HEK293 (cell line): Measurements from ENCODE around the gene MAP4K2.

Experiments
- CTCF ChIA-PET: fragments of 350-600 bp; formaldehyde crosslinking; extraction: SDS; loops from one replicate; lab custom pipeline; 2021; ENCODE audit warnings: antibody characterized with exemption; lab: Yijun Ruan, JAX
- POLR2A ChIA-PET: fragments of 300-600 bp; formaldehyde crosslinking; extraction: SDS; loops from one replicate; lab custom pipeline; 2020; ENCODE audit warnings: antibody characterized with exemption, inconsistent platforms; lab: Yijun Ruan, JAX
- H3K27ac ChIP-seq: fragments of 200-500 bp; sonication (Bioruptor generic); 2 replicates; pipeline ENCODE4 v1.5.1; 2014; ENCODE audit warnings: low read depth, low read length, control low read depth, inconsistent platforms; ENCODE audit errors: extremely low read depth
- H3K36me3 ChIP-seq, 2 experiments: fragments of 200-500 bp in 1 of 2; sonication (Bioruptor generic) in 1 of 2; 1 replicate in 1 of 2; 2 replicates in 1 of 2; pipeline ENCODE4 v1.5.1; 2014 to 2017; ENCODE audit warnings: inconsistent platforms in 2 of 2, low read length in 2 of 2; ENCODE audit not compliant: control insufficient read depth in 2 of 2, insufficient read depth in 1 of 2
- H3K4me1 ChIP-seq: fragments of 200-500 bp; sonication (Bioruptor generic); 2 replicates; pipeline ENCODE4 v1.5.1; 2014; ENCODE audit warnings: mild to moderate bottlenecking, low read length, inconsistent platforms; ENCODE audit not compliant: control insufficient read depth, insufficient read depth
- H3K4me3 ChIP-seq: 2 replicates; pipeline ENCODE4 v1.5.1; 2011; ENCODE audit warnings: low read depth, mild to moderate bottlenecking, control low read depth, low read length, moderate library complexity
- H3K9me3 ChIP-seq: fragments of 200-500 bp; sonication (Bioruptor generic); 2 replicates; pipeline ENCODE4 v1.5.1; 2014; ENCODE audit warnings: low read depth, low read length, inconsistent platforms; ENCODE audit not compliant: control insufficient read depth, insufficient read depth
- EGR2 ChIP-seq: fragments of 450-650 bp; formaldehyde crosslinking; IDR thresholded peaks from 2 replicates; pipeline ENCODE4 v1.5.1; 2016; ENCODE audit warnings: low read depth, missing biosample characterization, missing genetic modification characterization
- MZF1 ChIP-seq: fragments of 450-650 bp; formaldehyde crosslinking; IDR thresholded peaks from 2 replicates; pipeline ENCODE4 v1.5.1; 2017; ENCODE audit warnings: missing biosample characterization, missing genetic modification characterization, borderline replicate concordance
- REST ChIP-seq: fragments of 450-650 bp; formaldehyde crosslinking; IDR thresholded peaks from 2 replicates; pipeline ENCODE4 v1.5.1; 2016; ENCODE audit warnings: missing biosample characterization, missing genetic modification characterization
- SP2 ChIP-seq: fragments of 450-650 bp; formaldehyde crosslinking; IDR thresholded peaks from 2 replicates; pipeline ENCODE4 v1.5.1; 2016; ENCODE audit warnings: missing biosample characterization, missing genetic modification characterization
- ZBTB10 ChIP-seq: fragments of 450-650 bp; formaldehyde crosslinking; IDR thresholded peaks from 2 replicates; pipeline ENCODE4 v1.5.1; 2016; ENCODE audit warnings: missing biosample characterization, missing genetic modification characterization
- ZBTB20 ChIP-seq: fragments of 450-650 bp; formaldehyde crosslinking; IDR thresholded peaks from 2 replicates; pipeline ENCODE4 v1.5.1; 2016; ENCODE audit warnings: missing biosample characterization, missing genetic modification characterization
- ZBTB21 ChIP-seq: fragments of 450-650 bp; formaldehyde crosslinking; IDR thresholded peaks from 2 replicates; pipeline ENCODE4 v1.5.1; 2017; ENCODE audit warnings: missing biosample characterization, missing genetic modification characterization
- ZBTB26 ChIP-seq: fragments of 450-650 bp; formaldehyde crosslinking; optimal IDR thresholded peaks from 2 replicates; pipeline ENCODE3; 2016; ENCODE audit warnings: missing biosample characterization, mild to moderate bottlenecking, missing genetic modification characterization
- ZBTB8A ChIP-seq: fragments of 450-650 bp; formaldehyde crosslinking; IDR thresholded peaks from 2 replicates; pipeline ENCODE4 v1.5.1; 2016; ENCODE audit warnings: missing biosample characterization, missing genetic modification characterization
- ZFP37 ChIP-seq: fragments of 450-650 bp; formaldehyde crosslinking; IDR thresholded peaks from 2 replicates; pipeline ENCODE4 v1.5.1; 2016; ENCODE audit warnings: missing biosample characterization, missing genetic modification characterization
- ZNF223 ChIP-seq: fragments of 450-650 bp; formaldehyde crosslinking; IDR thresholded peaks from 2 replicates; pipeline ENCODE4 v1.5.1; 2016; ENCODE audit warnings: missing biosample characterization, missing genetic modification characterization
- ZNF266 ChIP-seq: fragments of 450-650 bp; formaldehyde crosslinking; IDR thresholded peaks from 2 replicates; pipeline ENCODE4 v1.5.1; 2016; ENCODE audit warnings: missing biosample characterization, missing genetic modification characterization, low read depth
- ZNF280C ChIP-seq: fragments of 450-650 bp; formaldehyde crosslinking; IDR thresholded peaks from 2 replicates; pipeline ENCODE4 v1.5.1; 2016; ENCODE audit warnings: missing biosample characterization, missing genetic modification characterization
- ZNF362 ChIP-seq: fragments of 450-650 bp; formaldehyde crosslinking; IDR thresholded peaks from 2 replicates; pipeline ENCODE4 v1.5.1; 2016; ENCODE audit warnings: missing biosample characterization, missing genetic modification characterization
- ZNF423 ChIP-seq: fragments of 450-650 bp; formaldehyde crosslinking; IDR thresholded peaks from 2 replicates; pipeline ENCODE4 v1.5.1; 2016; ENCODE audit warnings: missing biosample characterization, missing genetic modification characterization
- ZNF518A ChIP-seq: fragments of 450-650 bp; formaldehyde crosslinking; conservative IDR thresholded peaks from 2 replicates; pipeline ENCODE4 v1.5.1; 2016; ENCODE audit warnings: low read depth, missing biosample characterization, missing genetic modification characterization
- ZNF629 ChIP-seq: fragments of 450-650 bp; formaldehyde crosslinking; IDR thresholded peaks from 2 replicates; pipeline ENCODE4 v1.5.1; 2017; ENCODE audit warnings: missing biosample characterization, missing genetic modification characterization
- ZNF843 ChIP-seq: fragments of 450-650 bp; formaldehyde crosslinking; IDR thresholded peaks from 2 replicates; pipeline ENCODE4 v1.5.1; 2016; ENCODE audit warnings: missing biosample characterization, missing genetic modification characterization
- ZSCAN16 ChIP-seq: fragments of 450-650 bp; formaldehyde crosslinking; IDR thresholded peaks from 2 replicates; pipeline ENCODE4 v1.5.1; 2016; ENCODE audit warnings: missing biosample characterization, missing genetic modification characterization

Gene MAP4K2

GRCh38 chr11:64810271-64810890 is 7.4 kb upstream of the MAP4K2 start, which contains the start of gene MEN1:
TSS of gene MEN1 (minus strand) at chr11:64810551. CDS start at chr11:64810109, 442 bp downstream.
- POLR2A ChIA-PET, result interaction anchor here (0.8 to 1.8 kb wide), 5 partner anchors 11 to 68 kb away, joined by 3 to 7 read pairs (median 4); partner anchors contain the start of genes CDC42BPG, EHD1 and SF1
- Histone ChIP-seq H3K4me1 (no peaks in the 10 kb centered on the region), H3K27ac (no peak within 1 kb of the TSS; the same call in 1 of the 2 replicates), H3K9me3 (no peaks in the 10 kb centered on the region), H3K4me3 (peak within 1 kb of the TSS; percentile 75), H3K36me3 (peaks cover 0 to 35% of the 10 kb centered on the region in 2 experiments; a peak in 2 of 3 replicates)
- CTCF ChIA-PET, result interaction anchor here (0.7 to 1.0 kb wide), 3 partner anchors 10 to 77 kb away, joined by 3 to 4 read pairs (median 4); no protein-coding TSS in a partner anchor
- TF ChIP-seq ZBTB21 (tag by site-specific recombination), result no peak
- TF ChIP-seq SP2 (tag by site-specific recombination), result peak; percentile 90
- TF ChIP-seq ZSCAN16 (tag by site-specific recombination), result no peak
- TF ChIP-seq ZBTB10, result peak; percentile 97
- no peak for TF ChIP-seq ZNF843 (tag by site-specific recombination)
- no peak for TF ChIP-seq REST (tag by site-specific recombination)
- TF ChIP-seq ZNF629 (tag by site-specific recombination), result 0 out of 2 replicates have a peak, but pooled peaks have one; percentile 19
- TF ChIP-seq ZNF423 (tag by site-specific recombination), result no peak
- TF ChIP-seq ZBTB26 (tag by site-specific recombination), result peak; percentile 44
- peak; percentile 78 for TF ChIP-seq ZBTB8A (tag by site-specific recombination)
- peak; percentile 62; the same call in 1 of the 2 replicates for TF ChIP-seq ZBTB20 (tag by site-specific recombination)
- no peak for TF ChIP-seq ZNF223 (tag by site-specific recombination)
- no peak for TF ChIP-seq ZNF518A (tag by site-specific recombination)
- no peak for TF ChIP-seq ZFP37
- peak; percentile 70 for TF ChIP-seq EGR2 (tag by site-specific recombination)
- no peak for TF ChIP-seq MZF1 (tag by site-specific recombination)
- no peak for TF ChIP-seq ZNF280C
- TF ChIP-seq ZNF266, result no peak
- TF ChIP-seq ZNF362 (tag by site-specific recombination), result no peak
